Mucosa of descending colon (tissue), 3 donors: Measurements from ENCODE around the gene ARHGEF39. TPM values are rescaled to one million over a fixed set of nuclear protein-coding genes. Genes with fewer than 3 reads are reported as not detected.
"Not testable (repeated sequence)": the region's sequence is repeated elsewhere in the genome, so short reads cannot be mapped to it uniquely, and the experiment has no call there.

Experiments
- ATAC-seq: fragments of 200-7000 bp; cut with Tn5 transposase; one replicate; pipeline ENCODE4 v1.9.1; 2020; ENCODE audit warnings: mild to moderate bottlenecking, moderate library complexity
- DNase-seq, 3 donors: peaks; one replicate each; pipeline ENCODE4 v3.0.0-alpha.2; 2020
- H3K36me3 ChIP-seq: fragments of 200-600 bp; one replicate; pipeline ENCODE4 v1.8.0; 2021; ENCODE audit warnings: low read depth, mild to moderate bottlenecking
- H3K4me1 ChIP-seq: fragments of 200-600 bp; one replicate; pipeline ENCODE4 v1.8.0; 2021; ENCODE audit warnings: low read depth, mild to moderate bottlenecking
- H3K4me3 ChIP-seq: fragments of 200-600 bp; one replicate; pipeline ENCODE4 v1.8.0; 2021; ENCODE audit warnings: mild to moderate bottlenecking
- H3K9me3 ChIP-seq: fragments of 200-600 bp; one replicate; pipeline ENCODE4 v1.8.0; 2021; ENCODE audit warnings: mild to moderate bottlenecking
- intact Hi-C, 2 donors: fragments of 100-400 bp; cut with DNase I in 1 of 2; cut with micrococcal nuclease in 1 of 2; formaldehyde crosslinking; loops; one replicate each; pipeline versions ENCODE4 v1.11.0 to v1.11.1; 2022; cut with DNase I, micrococcal nuclease
- total RNA-seq, 3 donors: library from RNA; stranded (reverse); fragmentation: NEBNext Ultra II Directional in 2 of 3; extraction: Animal tissue kit (Norgen Biotek cat#: 25700) in 2 of 3; gene quantifications; one replicate each; pipeline versions ENCODE4 v1.2.1 to v1.2.4, GENCODE V29; 2021 to 2023
- TF ChIP-seq, protein P1 (sequence below): fragments of 200-600 bp; IDR thresholded peaks from one replicate; pipeline ENCODE4 v1.8.0; 2022; ENCODE audit warnings: antibody characterized with exemption, mild to moderate bottlenecking
- donor health status: DM: no; HTN: no; CAD: no; lungs with moderate emphysema.
- donor health status: DM: no; HTN: no; CAD: no.
- donor health status: DM: no; HTN: yes; CAD: no.

Gene ARHGEF39
- total RNA-seq, 3 donors from 2014 or later, result 2.6 to 10.3 (median 6.4) TPM

DNA sequence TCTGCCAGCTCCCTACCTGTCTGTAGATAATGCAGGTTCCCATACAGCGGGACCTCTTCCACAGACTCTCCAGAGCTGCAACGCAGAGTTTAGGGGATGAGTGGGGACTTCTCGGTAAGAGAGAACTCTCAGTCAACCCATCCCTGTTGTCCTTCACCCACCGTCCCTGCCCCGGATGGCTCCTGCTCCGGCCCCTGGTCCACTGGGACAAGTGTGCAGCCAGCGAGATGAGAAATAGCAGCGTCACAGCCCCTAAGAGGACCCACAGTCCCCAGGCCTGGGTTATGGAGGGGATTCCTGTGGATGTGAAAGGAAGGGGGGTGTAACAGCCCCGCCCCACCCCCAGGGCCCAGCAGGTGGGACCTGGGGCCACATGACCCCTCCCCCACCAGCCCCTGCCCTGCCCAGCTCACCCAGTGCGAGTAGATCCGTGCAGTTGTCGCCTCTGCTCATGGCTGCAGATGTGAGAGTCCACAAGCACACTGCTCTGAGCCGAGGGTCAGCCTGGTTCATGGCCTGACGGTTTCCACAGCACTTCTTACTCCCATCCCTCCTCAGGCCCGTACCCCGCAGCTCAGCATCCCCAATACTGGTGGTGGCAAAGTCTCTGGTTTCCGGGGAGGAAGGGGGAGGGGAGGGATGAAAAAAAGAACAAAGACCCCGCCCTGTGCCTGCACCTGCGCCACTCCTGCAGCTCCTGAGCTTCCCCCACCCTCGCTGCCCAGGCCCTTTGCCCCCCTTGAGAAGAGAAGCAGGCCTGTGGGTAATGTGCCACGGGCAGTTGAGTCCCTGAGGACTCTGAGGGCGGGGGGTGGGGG is 14.4 kb downstream of the ARHGEF39 start, which contains the start of gene SIT1:
Gene SIT1 (minus strand): TSS at position 591 of the 818 bp plus-strand sequence. CDS start 78 bp downstream, at position 513.
- Histone ChIP-seq H3K4me3 (no peak within 1 kb of the TSS), H3K36me3 (no peaks in the 10 kb centered on the region), H3K9me3 (no peaks in the 10 kb centered on the region), H3K4me1 (peaks cover 21% of the 10 kb centered on the region)
- DNase-seq (peak in 2 of 3 donors; percentile 47 to 71), ATAC-seq (no peak)
- intact Hi-C loops, result no loop called here
- TF ChIP-seq, protein P1, sequence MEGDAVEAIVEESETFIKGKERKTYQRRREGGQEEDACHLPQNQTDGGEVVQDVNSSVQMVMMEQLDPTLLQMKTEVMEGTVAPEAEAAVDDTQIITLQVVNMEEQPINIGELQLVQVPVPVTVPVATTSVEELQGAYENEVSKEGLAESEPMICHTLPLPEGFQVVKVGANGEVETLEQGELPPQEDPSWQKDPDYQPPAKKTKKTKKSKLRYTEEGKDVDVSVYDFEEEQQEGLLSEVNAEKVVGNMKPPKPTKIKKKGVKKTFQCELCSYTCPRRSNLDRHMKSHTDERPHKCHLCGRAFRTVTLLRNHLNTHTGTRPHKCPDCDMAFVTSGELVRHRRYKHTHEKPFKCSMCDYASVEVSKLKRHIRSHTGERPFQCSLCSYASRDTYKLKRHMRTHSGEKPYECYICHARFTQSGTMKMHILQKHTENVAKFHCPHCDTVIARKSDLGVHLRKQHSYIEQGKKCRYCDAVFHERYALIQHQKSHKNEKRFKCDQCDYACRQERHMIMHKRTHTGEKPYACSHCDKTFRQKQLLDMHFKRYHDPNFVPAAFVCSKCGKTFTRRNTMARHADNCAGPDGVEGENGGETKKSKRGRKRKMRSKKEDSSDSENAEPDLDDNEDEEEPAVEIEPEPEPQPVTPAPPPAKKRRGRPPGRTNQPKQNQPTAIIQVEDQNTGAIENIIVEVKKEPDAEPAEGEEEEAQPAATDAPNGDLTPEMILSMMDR, result no peak

DNA sequence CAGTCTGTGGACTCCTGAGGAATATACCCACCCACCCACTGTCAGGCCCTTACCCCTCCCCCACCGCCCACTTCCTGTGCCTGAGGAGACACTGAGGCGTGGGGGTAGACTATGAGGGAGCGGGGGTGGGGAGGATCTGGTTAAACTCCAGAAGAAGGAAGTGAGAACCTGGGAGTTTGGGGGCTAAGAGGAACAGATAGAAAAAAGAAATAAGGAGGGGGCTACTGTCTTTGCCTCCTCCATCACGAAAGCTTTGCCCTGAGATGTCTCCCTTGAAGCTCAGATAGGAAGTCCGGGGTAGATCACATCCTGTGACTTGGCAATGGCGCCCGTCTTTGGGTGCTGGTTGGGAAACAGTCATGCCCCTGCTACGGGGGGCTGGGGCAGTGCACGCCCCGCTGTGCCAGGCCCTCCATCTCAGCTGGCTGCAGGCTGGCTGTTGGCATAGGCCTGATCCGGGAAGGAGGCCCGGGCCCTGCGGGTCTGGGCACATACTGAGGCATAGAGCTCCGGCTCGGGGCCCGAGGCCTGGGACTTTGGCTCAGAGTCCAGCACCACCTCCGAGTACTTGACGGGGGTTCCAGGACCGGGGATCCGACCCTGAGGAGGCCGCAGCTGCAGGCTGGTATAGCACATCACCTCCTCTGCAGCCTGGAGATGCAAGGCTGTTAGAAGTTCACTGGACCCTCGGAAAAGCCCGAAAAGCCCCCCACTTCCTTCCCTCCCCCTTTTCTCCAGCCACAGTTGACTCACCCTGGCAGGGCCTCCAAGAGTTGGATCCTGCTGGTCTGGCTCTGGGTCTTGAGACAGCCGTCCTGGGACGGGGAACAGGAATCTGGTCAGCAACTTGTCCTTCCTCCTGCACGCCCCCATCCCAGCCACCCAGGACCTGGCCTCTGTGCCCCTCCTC is 15.3 kb downstream of the ARHGEF39 start:
- ATAC-seq, result no peak

DNA sequence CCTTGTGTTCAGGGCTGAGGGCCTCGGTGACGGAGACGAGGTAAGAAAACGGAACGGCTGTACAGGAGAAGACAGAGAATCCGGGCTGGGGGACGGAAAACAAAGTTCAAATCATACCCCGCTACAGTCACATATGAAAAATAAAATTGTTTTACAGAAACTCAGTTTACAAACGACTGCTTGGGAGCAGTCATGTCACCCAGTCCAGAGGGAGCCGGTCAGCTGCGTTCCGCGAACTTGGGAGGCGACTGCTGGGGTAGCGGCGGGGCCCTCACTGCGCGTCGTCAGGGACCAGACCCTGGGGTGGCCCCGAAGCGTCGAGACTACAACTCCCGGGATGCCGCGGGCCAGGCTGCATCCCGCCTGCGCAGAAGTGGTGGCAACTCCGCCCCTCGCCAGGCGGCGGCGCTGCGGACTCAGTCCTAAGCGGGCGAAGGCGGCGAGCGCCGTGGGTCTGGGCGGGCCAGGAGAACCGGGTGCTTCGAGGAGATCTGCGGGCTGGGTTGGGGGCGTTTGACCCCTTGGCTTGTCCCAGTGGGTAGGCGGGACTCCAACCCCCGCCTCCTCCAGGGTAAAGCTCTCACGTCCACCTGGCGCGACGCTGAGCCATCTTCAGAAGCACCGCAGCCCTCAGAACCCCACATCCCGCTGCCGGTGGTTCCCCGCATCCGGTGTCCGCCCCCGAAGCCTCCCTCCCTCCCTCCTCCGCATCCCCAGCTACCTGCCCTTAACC is 18.3 kb downstream of the ARHGEF39 start:
- TF ChIP-seq, protein P1, result peak; percentile 92
- ATAC-seq (peak; percentile 96), DNase-seq (peak; percentile 96 to 97 (median 97))
- peak overlapping the region; percentile 12 for H3K4me3 ChIP-seq
- peaks cover 7% of the 10 kb centered on the region for H3K4me1 ChIP-seq
- no peaks in the 10 kb centered on the region for H3K9me3 ChIP-seq
- no peaks in the 10 kb centered on the region for H3K36me3 ChIP-seq
- intact Hi-C loops, result loop anchor here in 1 of 2 donors (10.0 kb wide), 1 partner anchor 58 kb away; no protein-coding TSS in a partner anchor

More for the DNA sequence above, 15.3 kb downstream of the ARHGEF39 start:
- peak; percentile 63 to 76 (median 64) for DNase-seq
- Histone ChIP-seq H3K9me3 (no peaks in the 10 kb centered on the region), H3K4me3 (no peak overlapping the region), H3K4me1 (peaks cover 21% of the 10 kb centered on the region), H3K36me3 (no peaks in the 10 kb centered on the region)
- TF ChIP-seq, protein P1, result no peak
- intact Hi-C loops, result loop anchor here in 1 of 2 donors (10.0 kb wide), 1 partner anchor 55 kb away; no protein-coding TSS in a partner anchor

DNA sequence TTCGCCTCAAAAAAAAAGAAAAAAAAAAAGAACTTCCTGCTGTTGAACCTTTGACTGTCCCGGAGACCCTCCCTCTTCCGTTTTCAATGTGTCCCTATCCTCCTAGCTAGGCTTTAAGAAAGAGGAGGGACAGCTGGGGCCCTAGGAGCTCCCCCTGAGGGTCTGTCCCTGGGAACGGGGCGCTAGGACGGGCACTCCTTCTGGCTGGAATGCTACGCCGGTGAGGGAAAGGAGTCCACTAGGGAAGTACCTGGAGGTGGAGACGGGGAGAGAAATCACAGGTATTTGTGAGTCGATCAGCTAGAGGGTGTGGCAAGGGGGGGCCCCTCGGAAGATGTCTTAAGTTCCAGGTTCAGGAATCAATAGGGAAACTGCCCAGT is 18.9 kb downstream of the ARHGEF39 start:
- peak; percentile 66 to 71 (median 68) for DNase-seq

DNA sequence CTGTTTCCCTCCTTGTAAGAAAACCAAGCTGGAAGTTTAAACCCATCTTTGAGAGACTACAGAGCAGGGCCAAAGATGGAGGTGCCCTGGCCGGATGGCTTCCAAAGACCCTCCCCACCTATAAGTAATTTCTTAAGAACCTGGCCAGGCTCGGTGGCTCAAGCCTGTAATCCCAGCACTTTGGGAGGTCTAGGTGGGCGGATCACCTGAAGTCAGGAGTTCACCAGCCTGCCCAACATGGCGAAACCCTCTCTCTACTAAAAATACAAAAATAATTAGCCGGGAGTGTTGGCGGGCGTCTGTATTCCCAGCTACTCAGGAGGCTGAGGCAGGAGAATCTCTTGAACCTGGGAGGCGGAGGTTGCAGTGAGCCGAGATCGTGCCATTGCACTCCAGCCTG is 19.3 kb downstream of the ARHGEF39 start:
- DNase-seq, H3K4me1 ChIP-seq, H3K36me3 ChIP-seq, H3K9me3 ChIP-seq, ATAC-seq: not testable (repeated sequence)
- intact Hi-C loops, result loop anchor here in 1 of 2 donors (10.0 kb wide), 1 partner anchor 59 kb away; no protein-coding TSS in a partner anchor
- peak overlapping the region; percentile 12 for H3K4me3 ChIP-seq

More for the DNA sequence above, 18.9 kb downstream of the ARHGEF39 start:
- Histone ChIP-seq H3K4me1 (peaks cover 2% of the 10 kb centered on the region), H3K36me3 (no peaks in the 10 kb centered on the region), H3K9me3 (no peaks in the 10 kb centered on the region), H3K4me3 (peak overlapping the region; percentile 12)
- intact Hi-C loops, result loop anchor here in 1 of 2 donors (10.0 kb wide), 1 partner anchor 59 kb away; no protein-coding TSS in a partner anchor
- ATAC-seq, result peak; percentile 66
- TF ChIP-seq, protein P1, result no peak
